Smooth muscle cell (in vitro differentiated cells): ENCODE measurements around the gene PBX2. TPM values are rescaled to one million over a fixed set of nuclear protein-coding genes. Genes with fewer than 3 reads are reported as not detected.

Experiments
- DNase-seq: peaks from one replicate; lab custom pipeline; 2025; ENCODE audit not compliant: unreplicated experiment; lab: John Stamatoyannopoulos, UW
- H2AFZ ChIP-seq: fragments of 200-600 bp; sonication (generic); 2 replicates; pipeline ENCODE4 v1.6.0; 2016; ENCODE audit warnings: antibody characterized with exemption, low read depth, mild to moderate bottlenecking
- H3F3A ChIP-seq: fragments of 200-600 bp; sonication (generic); 2 replicates; pipeline ENCODE4 v1.6.0; 2017; ENCODE audit warnings: antibody characterized with exemption, low read depth
- H3K27ac ChIP-seq: fragments of 200-600 bp; sonication (generic); 2 replicates; pipeline ENCODE4 v1.5.1; 2016; ENCODE audit warnings: low read depth, mild to moderate bottlenecking
- H3K27me3 ChIP-seq: fragments of 200-600 bp; sonication (generic); 2 replicates; pipeline ENCODE4 v1.6.1; 2016; ENCODE audit warnings: low read depth, mild to moderate bottlenecking
- H3K36me3 ChIP-seq: fragments of 200-600 bp; sonication (generic); 2 replicates; pipeline ENCODE4 v1.5.1; 2016; ENCODE audit warnings: low read depth
- H3K4me1 ChIP-seq: fragments of 200-600 bp; sonication (generic); 2 replicates; pipeline ENCODE4 v1.5.1; 2016; ENCODE audit warnings: low read depth
- H3K4me2 ChIP-seq: fragments of 200-600 bp; sonication (generic); 2 replicates; pipeline ENCODE4 v1.6.0; 2016; ENCODE audit warnings: mild to moderate bottlenecking
- H3K4me3 ChIP-seq: fragments of 200-600 bp; sonication (generic); 2 replicates; pipeline ENCODE4 v1.5.1; 2016; ENCODE audit warnings: mild to moderate bottlenecking
- H3K79me2 ChIP-seq: fragments of 200-600 bp; sonication (generic); 2 replicates; pipeline ENCODE4 v1.6.0; 2016; ENCODE audit warnings: low read depth, mild to moderate bottlenecking
- H3K9ac ChIP-seq: fragments of 200-600 bp; sonication (generic); 2 replicates; pipeline ENCODE4 v1.6.0; 2016; ENCODE audit warnings: low read depth
- H3K9me3 ChIP-seq: fragments of 200-600 bp; sonication (generic); replicated peaks from 2 replicates; pipeline ENCODE4 v1.5.1; 2016; ENCODE audit warnings: low read depth
- H4K20me1 ChIP-seq: fragments of 200-600 bp; sonication (generic); 2 replicates; pipeline ENCODE4 v1.6.0; 2016; ENCODE audit warnings: low read depth
- CTCF ChIP-seq: fragments of 200-600 bp; sonication (generic); IDR thresholded peaks from 2 replicates; pipeline ENCODE4 v1.5.1; 2017; ENCODE audit warnings: borderline replicate concordance, mild to moderate bottlenecking, antibody characterized with exemption; ENCODE audit not compliant: insufficient read depth, poor library complexity, severe bottlenecking
- WGBS: methylation state at CpG from one replicate; pipeline ENCODE4 v1.1.7; 2016; ENCODE audit warnings: low lambda C conversion rate; 5-methylcytosine and 5-hydroxymethylcytosine counted together
- polyA plus RNA-seq: library from polyadenylated mRNA; unstranded; fragments of >200 nt; fragmentation: Nextera tagmentation; extraction: Ambion mirVana; gene quantifications from 2 replicates; pipeline ENCODE4 v1.2.1, GENCODE V29; 2016
- total RNA-seq: library from RNA; depleted of rRNA; stranded (reverse); fragments of >200 nt; gene quantifications from 2 replicates; pipeline ENCODE4 v1.2.3, GENCODE V29; 2014

The PBX2 gene
- total and polyA plus RNA-seq, 2 experiments from 2014 or later, result 14.0 to 43.6 TPM

DNA sequence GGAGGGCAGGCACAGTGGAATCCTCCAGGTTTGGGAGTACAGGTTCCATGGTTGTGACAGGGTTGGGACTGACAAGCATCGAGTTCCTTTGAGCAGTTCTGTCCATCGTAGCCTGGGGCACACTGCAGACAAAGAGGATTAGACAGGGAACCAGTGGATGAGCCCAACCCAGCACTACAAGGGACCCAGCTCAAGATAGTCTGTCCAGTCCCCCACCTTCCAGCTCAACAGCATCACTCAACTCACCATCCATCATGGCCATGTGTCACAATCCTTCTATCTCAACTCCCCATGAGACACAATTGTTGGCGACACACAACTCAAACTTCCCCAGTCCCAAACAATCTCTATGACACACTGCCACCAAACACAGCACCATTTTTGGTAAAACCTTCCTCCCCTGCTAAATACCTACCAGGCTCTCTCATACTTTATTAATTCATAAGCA is 14.3 kb upstream of the PBX2 start:
- Histone ChIP-seq H4K20me1 (no peaks in the 10 kb centered on the region), H3K27me3 (peaks cover 7% of the 10 kb centered on the region), H3K79me2 (no peaks in the 10 kb centered on the region), H3F3A (no peaks in the 10 kb centered on the region), H3K9me3 (no peaks in the 10 kb centered on the region), H3K9ac (no peak overlapping the region), H3K4me3 (no peak overlapping the region), H3K27ac (no peak overlapping the region), H2AFZ (no peak overlapping the region), H3K4me2 (no peak overlapping the region), H3K4me1 (no peaks in the 10 kb centered on the region), H3K36me3 (no peaks in the 10 kb centered on the region)
- 92% methylated on average over 3 of the region's 3 CpGs for WGBS
- TF ChIP-seq CTCF, result no peak
- no peak for DNase-seq

DNA sequence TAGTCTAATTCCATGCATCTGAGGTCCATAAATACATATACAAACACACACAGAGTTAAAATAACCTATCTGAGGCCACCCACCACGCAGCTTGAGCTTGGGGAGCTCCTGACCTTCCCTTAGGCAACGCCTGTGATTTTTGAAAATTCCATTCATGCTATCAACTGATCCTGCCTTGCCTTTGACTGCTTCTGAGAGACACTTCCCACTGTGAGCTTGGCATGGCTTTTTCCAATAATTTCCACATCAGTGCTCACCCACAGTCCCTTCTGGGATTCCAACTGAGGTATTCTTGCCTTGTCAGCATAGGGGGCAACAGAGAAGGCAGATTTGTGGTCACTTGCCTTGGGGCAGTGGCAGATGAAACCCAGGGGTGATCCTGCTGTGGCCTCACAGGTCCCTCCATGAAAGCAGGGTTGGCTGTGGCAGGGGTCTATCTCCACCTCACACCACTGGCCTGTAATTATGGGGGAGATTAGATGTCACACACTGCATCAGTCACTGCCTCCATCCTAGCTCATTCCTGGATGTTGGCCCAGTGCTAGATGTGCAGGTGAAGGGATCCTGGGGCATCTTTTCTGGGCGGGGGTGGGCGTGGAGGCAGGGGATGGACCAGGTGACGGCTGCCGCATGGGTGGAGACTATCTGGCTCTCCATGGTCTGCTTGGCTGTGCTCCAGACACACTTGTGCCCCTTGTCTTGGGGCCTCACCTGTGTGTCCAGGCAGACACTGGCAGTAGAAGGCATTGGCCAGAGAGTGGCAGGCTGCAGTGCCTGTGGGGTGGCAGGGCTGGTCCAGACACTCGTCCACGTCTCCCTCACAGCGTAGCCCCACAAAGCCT is 13.6 kb upstream of the PBX2 start:
- Histone ChIP-seq H3K79me2 (no peaks in the 10 kb centered on the region), H2AFZ (no peak overlapping the region), H3K27me3 (peaks cover 7% of the 10 kb centered on the region), H3K27ac (no peak overlapping the region), H3K9me3 (no peaks in the 10 kb centered on the region), H3K9ac (no peak overlapping the region), H3F3A (no peaks in the 10 kb centered on the region), H4K20me1 (no peaks in the 10 kb centered on the region), H3K4me1 (no peaks in the 10 kb centered on the region), H3K36me3 (no peaks in the 10 kb centered on the region), H3K4me2 (no peak overlapping the region), H3K4me3 (no peak overlapping the region)
- DNase-seq, result no peak
- whole genome bisulfite sequencing, result 86% methylated on average over 9 of the region's 9 CpGs
- no peak for TF ChIP-seq CTCF

- no peak for TF ChIP-seq CTCF
- WGBS, result 89% methylated on average over 9 of the region's 9 CpGs
Measured at GRCh38 chr6:32202186-32202585, 12.2 kb upstream of the PBX2 start.

More at GRCh38 chr6:32202186-32202585, 12.2 kb upstream of the PBX2 start:
- no peak overlapping the region for H2AFZ ChIP-seq
- no peaks in the 10 kb centered on the region for H4K20me1 ChIP-seq
- DNase-seq, result no peak
- H3K9me3 ChIP-seq, result no peaks in the 10 kb centered on the region
- no peaks in the 10 kb centered on the region for H3K4me1 ChIP-seq
- no peak overlapping the region for H3K4me2 ChIP-seq
- no peaks in the 10 kb centered on the region for H3K79me2 ChIP-seq
- peaks cover 3% of the 10 kb centered on the region for H3F3A ChIP-seq
- H3K27ac ChIP-seq, result no peak overlapping the region
- H3K9ac ChIP-seq, result no peak overlapping the region
- no peak overlapping the region for H3K4me3 ChIP-seq
- H3K27me3 ChIP-seq, result peaks cover 7% of the 10 kb centered on the region
- no peaks in the 10 kb centered on the region for H3K36me3 ChIP-seq
